DMS53 (cell line): ENCODE data around the gene CRB2.
"Not testable (repeated sequence)": the region's sequence is repeated elsewhere in the genome, so short reads cannot be mapped to it uniquely, and the experiment has no call there.

ENCODE experiments used
- DNase-seq: peaks from one replicate; lab custom pipeline; 2025; lab: John Stamatoyannopoulos, UW

CRB2 gene

GRCh38 chr9:123382653-123383511 lies 26.9 kb downstream of the CRB2 start:
- no peak for DNase-seq

GRCh38 chr9:123383512-123384170 lies 27.6 kb downstream of the CRB2 start:
- no peak for DNase-seq

- DNase-seq: no peak
These were observed 31.7 kb downstream of the CRB2 start for GRCh38 chr9:123387686-123388085.

GRCh38 chr9:123389070-123389469 lies 33.1 kb downstream of the CRB2 start:
- no peak for DNase-seq

GRCh38 chr9:123389698-123390097 lies 33.7 kb downstream of the CRB2 start:
- no peak for DNase-seq

GRCh38 chr9:123390337-123391135 lies 34.5 kb downstream of the CRB2 start:
- DNase-seq: no peak

- no peak for DNase-seq
These were observed 35.2 kb downstream of the CRB2 start for GRCh38 chr9:123391233-123391632.

- no peak for DNase-seq
These were observed 35.9 kb downstream of the CRB2 start for GRCh38 chr9:123391946-123392345.

GRCh38 chr9:123392802-123393201 lies 36.8 kb downstream of the CRB2 start:
- DNase-seq: no peak

- DNase-seq: no peak
These were observed 38.6 kb downstream of the CRB2 start for GRCh38 chr9:123394291-123395235.

GRCh38 chr9:123395276-123395688 lies 39.3 kb downstream of the CRB2 start:
- peak; percentile 27 for DNase-seq

- no peak for DNase-seq
These were observed 39.9 kb downstream of the CRB2 start for GRCh38 chr9:123395689-123396511.

- no peak for DNase-seq
These were observed 42.0 kb downstream of the CRB2 start for GRCh38 chr9:123397975-123398374.

GRCh38 chr9:123398938-123399337 lies 42.9 kb downstream of the CRB2 start:
- not testable (repeated sequence) for DNase-seq

GRCh38 chr9:123399803-123400378 lies 43.9 kb downstream of the CRB2 start:
- DNase-seq: peak; percentile 21

GRCh38 chr9:123400926-123401503 lies 45.0 kb downstream of the CRB2 start:
- no peak for DNase-seq

- peak; percentile 60 for DNase-seq
These were observed 46.0 kb downstream of the CRB2 start for GRCh38 chr9:123401879-123402513.

- no peak for DNase-seq
These were observed 47.0 kb downstream of the CRB2 start for GRCh38 chr9:123402981-123403509.

- DNase-seq: no peak
These were observed 50.0 kb downstream of the CRB2 start for GRCh38 chr9:123406016-123406415.
